Sigmoid colon (tissue), 7 donors: Measurements from ENCODE around the gene MOCOS. TPM values are rescaled to one million over a fixed set of nuclear protein-coding genes. Genes with fewer than 3 reads are reported as not detected.

Experiments
- DNase-seq: peaks from one replicate; pipeline ENCODE4 v3.0.0-alpha.2; 2019
- H3K27ac ChIP-seq, 4 donors: fragments of 200-600 bp; sonication (generic); one replicate each; pipeline ENCODE4 v1.5.1; 2016 to 2019; ENCODE audit warnings: mild to moderate bottlenecking in 1 of 4
- H3K27me3 ChIP-seq, 3 donors: fragments of 200-600 bp; sonication (generic); one replicate each; pipeline ENCODE4 v1.5.1; 2019; ENCODE audit warnings: mild to moderate bottlenecking in 1 of 3
- H3K36me3 ChIP-seq, 4 donors: fragments of 200-600 bp; sonication (generic); one replicate each; pipeline ENCODE4 v1.5.1; 2016 to 2019
- H3K4me1 ChIP-seq, 4 donors: fragments of 200-600 bp; sonication (generic); one replicate each; pipeline ENCODE4 v1.5.1; 2017 to 2019
- H3K4me3 ChIP-seq, 4 donors: fragments of 200-600 bp; sonication (generic); one replicate each; pipeline ENCODE4 v1.5.1; 2017 to 2019; ENCODE audit warnings: mild to moderate bottlenecking in 2 of 4, moderate library complexity in 1 of 4
- H3K9me3 ChIP-seq, 4 donors: fragments of 200-600 bp in 3 of 4; sonication (generic) in 3 of 4; one replicate each; pipeline versions ENCODE4 v1.5.1 to v1.6.1; 2013 to 2019
- CTCF ChIP-seq, 4 experiments: fragments of 450-650 bp in 3 of 4; fragments of 200-600 bp in 1 of 4; IDR thresholded peaks; one replicate each; pipeline ENCODE4 v1.5.1; 2016 to 2019; ENCODE audit warnings: antibody characterized with exemption in 4 of 4, mild to moderate bottlenecking in 3 of 4, moderate library complexity in 2 of 4
- EP300 ChIP-seq, 4 donors: sonication (generic); formaldehyde crosslinking; IDR thresholded peaks; one replicate each; pipeline ENCODE4 v1.6.1; 2017; ENCODE audit warnings: antibody characterized with exemption in 4 of 4
- POLR2A ChIP-seq, 2 donors: fragments of 450-650 bp; IDR thresholded peaks; one replicate each; pipeline ENCODE4 v1.6.1; 2016; ENCODE audit warnings: antibody characterized with exemption in 2 of 2, mild to moderate bottlenecking in 2 of 2, moderate library complexity in 2 of 2
- POLR2AphosphoS5 ChIP-seq, 4 donors: sonication (generic); formaldehyde crosslinking; IDR thresholded peaks; one replicate each; pipeline ENCODE4 v1.6.1; 2017; ENCODE audit warnings: antibody characterized with exemption in 4 of 4
- WGBS, 2 donors: extraction: QIAGEN DNeasy Blood & Tissue Kit; methylation state at CpG; one replicate each; pipeline ENCODE4 v1.1.7; 2013; 5-methylcytosine and 5-hydroxymethylcytosine counted together
- intact Hi-C: fragments of 100-400 bp; cut with DNase I; formaldehyde crosslinking; loops from one replicate; pipeline ENCODE4 v1.15.1; 2023
- polyA plus RNA-seq, 3 donors: library from polyadenylated mRNA; stranded (reverse); fragments of 200-250 nt; gene quantifications; one replicate each; pipeline ENCODE4 v1.2.3, GENCODE V29; 2013
- total RNA-seq, 4 donors: library from RNA; depleted of rRNA; stranded (reverse); fragments of >200 nt; gene quantifications; one replicate each; pipeline ENCODE4 v1.1.0, GENCODE V29; 2016
- donor health status: healthy with polysubstance abuse.
- donor health status: Bipolar disorder and iron deficiency.
- donor health status: healthy.

The MOCOS gene
- total and polyA plus RNA-seq, 7 donors: 0.49 to 3.6 (median 1.8) TPM

- no peak for DNase-seq
- Histone ChIP-seq H3K27me3 (peaks cover 0 to 7% (median 0%) of the 10 kb centered on the region in 3 donors), H3K27ac (no peak overlapping the region), H3K4me3 (no peak overlapping the region), H3K36me3 (no peaks in the 10 kb centered on the region), H3K4me1 (no peaks in the 10 kb centered on the region), H3K9me3 (no peaks in the 10 kb centered on the region)
- WGBS, 2 donors: 94 to 95% methylated on average over 8 of the region's 8 CpGs
- intact Hi-C loops: no loop called here
- TF ChIP-seq POLR2AphosphoS5 (IDR thresholded peaks at IDR 0.05): no peak
- TF ChIP-seq EP300 (IDR thresholded peaks at IDR 0.05): no peak
- TF ChIP-seq CTCF (IDR thresholded peaks at IDR 0.05): no peak
- no peak for TF ChIP-seq POLR2A (IDR thresholded peaks at IDR 0.05)
Measured at GRCh38 chr18:36274083-36274715, 86.9 kb downstream of the MOCOS start.

- Histone ChIP-seq H3K27me3 (peaks cover 0 to 7% (median 0%) of the 10 kb centered on the region in 3 donors), H3K36me3 (no peaks in the 10 kb centered on the region), H3K9me3 (no peaks in the 10 kb centered on the region), H3K4me3 (no peak overlapping the region), H3K27ac (no peak overlapping the region), H3K4me1 (no peaks in the 10 kb centered on the region)
- TF ChIP-seq POLR2AphosphoS5 (IDR thresholded peaks at IDR 0.05): no peak
- no peak for TF ChIP-seq POLR2A (IDR thresholded peaks at IDR 0.05)
- no peak for TF ChIP-seq EP300 (IDR thresholded peaks at IDR 0.05)
- no peak for TF ChIP-seq CTCF (IDR thresholded peaks at IDR 0.05)
- no peak for DNase-seq
- WGBS, 2 donors: 92 to 94% methylated on average over 1 of the region's 1 CpG
- intact Hi-C loops: no loop called here
Measured at GRCh38 chr18:36275561-36275960, 88.3 kb downstream of the MOCOS start.

GRCh38 chr18:36279001-36279400 is 91.7 kb downstream of the MOCOS start:
- peaks cover 0 to 5% (median 0%) of the 10 kb centered on the region in 3 donors for H3K27me3 ChIP-seq
- no peak for DNase-seq

GRCh38 chr18:36281936-36282335 is 94.6 kb downstream of the MOCOS start:
- WGBS, 2 donors: 51 to 64% methylated on average over 3 of the region's 3 CpGs

More at GRCh38 chr18:36279001-36279400, 91.7 kb downstream of the MOCOS start:
- intact Hi-C loops: no loop called here
- H3K36me3 ChIP-seq: no peaks in the 10 kb centered on the region
- no peak for TF ChIP-seq EP300 (IDR thresholded peaks at IDR 0.05)
- TF ChIP-seq POLR2A (IDR thresholded peaks at IDR 0.05): no peak
- TF ChIP-seq POLR2AphosphoS5 (IDR thresholded peaks at IDR 0.05): no peak
- no peak for TF ChIP-seq CTCF (IDR thresholded peaks at IDR 0.05)
- H3K4me3 ChIP-seq: no peak overlapping the region
- H3K4me1 ChIP-seq: no peaks in the 10 kb centered on the region
- no peak overlapping the region for H3K27ac ChIP-seq
- H3K9me3 ChIP-seq: no peaks in the 10 kb centered on the region
- 79 to 80% methylated on average over 3 of the region's 3 CpGs for WGBS, 2 donors

More at GRCh38 chr18:36281936-36282335, 94.6 kb downstream of the MOCOS start:
- no peak overlapping the region for H3K4me3 ChIP-seq
- no peaks in the 10 kb centered on the region for H3K27me3 ChIP-seq
- intact Hi-C loops: loop anchor here (5.0 kb wide), 1 partner anchor 525 kb away; no protein-coding TSS in a partner anchor
- H3K9me3 ChIP-seq: no peaks in the 10 kb centered on the region
- TF ChIP-seq EP300 (IDR thresholded peaks at IDR 0.05): no peak
- TF ChIP-seq CTCF (IDR thresholded peaks at IDR 0.05): no peak
- no peak for TF ChIP-seq POLR2A (IDR thresholded peaks at IDR 0.05)
- no peak for TF ChIP-seq POLR2AphosphoS5 (IDR thresholded peaks at IDR 0.05)
- H3K27ac ChIP-seq: no peak overlapping the region
- H3K4me1 ChIP-seq: no peaks in the 10 kb centered on the region
- H3K36me3 ChIP-seq: no peaks in the 10 kb centered on the region
- no peak for DNase-seq
